ENCODE data around the gene NES. TPM values are rescaled to one million over a fixed set of nuclear protein-coding genes. Genes with fewer than 3 reads are reported as not detected.

The NES gene
- total and polyA plus RNA-seq, 2 experiments from 2014 or later: 25.0 to 95.9 TPM

DNA sequence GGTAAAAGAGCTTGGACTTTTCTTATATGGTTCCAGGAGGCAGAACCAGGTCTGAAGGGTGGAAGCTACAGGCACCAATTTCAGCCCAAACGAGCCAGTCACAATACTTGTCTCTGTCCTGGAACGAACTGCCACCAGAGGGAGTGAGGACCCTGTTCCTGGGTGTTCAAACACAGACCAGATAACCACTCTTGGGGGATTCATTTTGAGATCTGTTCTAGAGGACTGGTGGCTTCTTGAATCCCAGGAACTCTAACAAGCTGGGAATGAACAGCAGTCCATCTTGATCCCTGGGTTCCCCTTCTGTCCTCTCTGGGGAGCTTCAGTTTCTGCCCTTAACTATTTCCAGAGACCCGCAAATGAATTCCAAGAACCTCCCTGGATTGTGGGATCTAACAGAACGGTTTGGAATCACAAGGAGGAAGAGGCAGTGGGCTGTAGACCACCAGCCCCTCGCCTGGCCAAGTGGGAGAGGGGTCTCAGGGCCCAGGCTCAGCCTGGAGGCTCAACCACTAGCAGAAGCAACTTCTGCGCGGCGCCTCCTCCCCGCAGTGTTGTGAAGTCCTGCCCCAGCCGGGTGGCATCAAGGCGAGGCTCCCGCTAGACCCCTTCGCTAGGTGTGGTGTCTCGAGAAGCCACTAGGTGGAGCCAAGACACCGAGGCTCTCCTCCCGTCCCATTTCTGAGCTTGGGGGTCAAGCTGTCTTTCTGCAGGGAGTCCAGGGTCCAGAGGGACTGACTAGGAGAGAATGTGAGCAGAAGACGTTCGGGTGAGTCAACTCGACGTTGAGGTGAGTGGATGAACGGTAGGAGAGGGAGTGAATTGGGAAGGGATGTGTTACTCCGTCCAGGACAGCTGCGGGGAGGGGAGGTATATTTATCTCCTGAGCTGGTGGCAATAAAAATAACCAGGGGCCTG, 12.1 kb upstream of the NES start:
- H3K4me2 ChIP-seq: peak overlapping the region; percentile 89
- H2AFZ ChIP-seq: peak overlapping the region; percentile 93
- ATAC-seq (peak; percentile 57), DNase-seq (ENCODE audit: low spot score) (peak; percentile 95)
- Mint-ChIP-seq H3K4me3 (peak overlapping the region; percentile 67), H3K4me1 (peaks cover 55% of the 10 kb centered on the region), H3K27ac (peak overlapping the region; percentile 2; the same call in 1 of the 2 replicates), H3K36me3 (ENCODE audit: low read depth) (no peaks in the 10 kb centered on the region; the same call in 2 of the 3 replicates), H3K27me3 (ENCODE audit: insufficient read depth, low read depth, poor library complexity) (peaks cover 21% of the 10 kb centered on the region), H3K9me3 (no peaks in the 10 kb centered on the region; the same call in 2 of the 3 replicates)
- H3K4me3 ChIP-seq: peak overlapping the region; percentile 51
- peaks cover 33% of the 10 kb centered on the region for H3F3A ChIP-seq (replicated peaks; ENCODE audit: low read depth)
- peaks cover 22% of the 10 kb centered on the region for H3K27me3 ChIP-seq (ENCODE audit: insufficient read depth)
- peaks cover 46% of the 10 kb centered on the region for H3K4me1 ChIP-seq (ENCODE audit: insufficient read depth)
- no peak overlapping the region for H3K27ac ChIP-seq (ENCODE audit: low read depth)
- H3K79me2 ChIP-seq (replicated peaks; ENCODE audit: insufficient read depth): no peaks in the 10 kb centered on the region
- H4K20me1 ChIP-seq (replicated peaks; ENCODE audit: insufficient read depth): no peaks in the 10 kb centered on the region
- H3K9me2 ChIP-seq (ENCODE audit: insufficient read depth): no peaks in the 10 kb centered on the region
- H3K36me3 ChIP-seq (ENCODE audit: insufficient read depth): no peaks in the 10 kb centered on the region
- TF ChIP-seq, protein P1, sequence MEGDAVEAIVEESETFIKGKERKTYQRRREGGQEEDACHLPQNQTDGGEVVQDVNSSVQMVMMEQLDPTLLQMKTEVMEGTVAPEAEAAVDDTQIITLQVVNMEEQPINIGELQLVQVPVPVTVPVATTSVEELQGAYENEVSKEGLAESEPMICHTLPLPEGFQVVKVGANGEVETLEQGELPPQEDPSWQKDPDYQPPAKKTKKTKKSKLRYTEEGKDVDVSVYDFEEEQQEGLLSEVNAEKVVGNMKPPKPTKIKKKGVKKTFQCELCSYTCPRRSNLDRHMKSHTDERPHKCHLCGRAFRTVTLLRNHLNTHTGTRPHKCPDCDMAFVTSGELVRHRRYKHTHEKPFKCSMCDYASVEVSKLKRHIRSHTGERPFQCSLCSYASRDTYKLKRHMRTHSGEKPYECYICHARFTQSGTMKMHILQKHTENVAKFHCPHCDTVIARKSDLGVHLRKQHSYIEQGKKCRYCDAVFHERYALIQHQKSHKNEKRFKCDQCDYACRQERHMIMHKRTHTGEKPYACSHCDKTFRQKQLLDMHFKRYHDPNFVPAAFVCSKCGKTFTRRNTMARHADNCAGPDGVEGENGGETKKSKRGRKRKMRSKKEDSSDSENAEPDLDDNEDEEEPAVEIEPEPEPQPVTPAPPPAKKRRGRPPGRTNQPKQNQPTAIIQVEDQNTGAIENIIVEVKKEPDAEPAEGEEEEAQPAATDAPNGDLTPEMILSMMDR (conservative IDR thresholded peaks at IDR 0.05; ENCODE audit: low read depth in 2 of 2): peak; percentile 63 to 100
- 0 out of 2 replicates have a peak, but pooled peaks have one; percentile 19 for TF ChIP-seq CREB1 (CRISPR knock-in tag; IDR thresholded peaks at IDR 0.05; ENCODE audit: low read depth)
- TF ChIP-seq, protein P2, sequence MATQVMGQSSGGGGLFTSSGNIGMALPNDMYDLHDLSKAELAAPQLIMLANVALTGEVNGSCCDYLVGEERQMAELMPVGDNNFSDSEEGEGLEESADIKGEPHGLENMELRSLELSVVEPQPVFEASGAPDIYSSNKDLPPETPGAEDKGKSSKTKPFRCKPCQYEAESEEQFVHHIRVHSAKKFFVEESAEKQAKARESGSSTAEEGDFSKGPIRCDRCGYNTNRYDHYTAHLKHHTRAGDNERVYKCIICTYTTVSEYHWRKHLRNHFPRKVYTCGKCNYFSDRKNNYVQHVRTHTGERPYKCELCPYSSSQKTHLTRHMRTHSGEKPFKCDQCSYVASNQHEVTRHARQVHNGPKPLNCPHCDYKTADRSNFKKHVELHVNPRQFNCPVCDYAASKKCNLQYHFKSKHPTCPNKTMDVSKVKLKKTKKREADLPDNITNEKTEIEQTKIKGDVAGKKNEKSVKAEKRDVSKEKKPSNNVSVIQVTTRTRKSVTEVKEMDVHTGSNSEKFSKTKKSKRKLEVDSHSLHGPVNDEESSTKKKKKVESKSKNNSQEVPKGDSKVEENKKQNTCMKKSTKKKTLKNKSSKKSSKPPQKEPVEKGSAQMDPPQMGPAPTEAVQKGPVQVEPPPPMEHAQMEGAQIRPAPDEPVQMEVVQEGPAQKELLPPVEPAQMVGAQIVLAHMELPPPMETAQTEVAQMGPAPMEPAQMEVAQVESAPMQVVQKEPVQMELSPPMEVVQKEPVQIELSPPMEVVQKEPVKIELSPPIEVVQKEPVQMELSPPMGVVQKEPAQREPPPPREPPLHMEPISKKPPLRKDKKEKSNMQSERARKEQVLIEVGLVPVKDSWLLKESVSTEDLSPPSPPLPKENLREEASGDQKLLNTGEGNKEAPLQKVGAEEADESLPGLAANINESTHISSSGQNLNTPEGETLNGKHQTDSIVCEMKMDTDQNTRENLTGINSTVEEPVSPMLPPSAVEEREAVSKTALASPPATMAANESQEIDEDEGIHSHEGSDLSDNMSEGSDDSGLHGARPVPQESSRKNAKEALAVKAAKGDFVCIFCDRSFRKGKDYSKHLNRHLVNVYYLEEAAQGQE (IDR thresholded peaks at IDR 0.05; ENCODE audit: unreplicated experiment): no peak

DNA sequence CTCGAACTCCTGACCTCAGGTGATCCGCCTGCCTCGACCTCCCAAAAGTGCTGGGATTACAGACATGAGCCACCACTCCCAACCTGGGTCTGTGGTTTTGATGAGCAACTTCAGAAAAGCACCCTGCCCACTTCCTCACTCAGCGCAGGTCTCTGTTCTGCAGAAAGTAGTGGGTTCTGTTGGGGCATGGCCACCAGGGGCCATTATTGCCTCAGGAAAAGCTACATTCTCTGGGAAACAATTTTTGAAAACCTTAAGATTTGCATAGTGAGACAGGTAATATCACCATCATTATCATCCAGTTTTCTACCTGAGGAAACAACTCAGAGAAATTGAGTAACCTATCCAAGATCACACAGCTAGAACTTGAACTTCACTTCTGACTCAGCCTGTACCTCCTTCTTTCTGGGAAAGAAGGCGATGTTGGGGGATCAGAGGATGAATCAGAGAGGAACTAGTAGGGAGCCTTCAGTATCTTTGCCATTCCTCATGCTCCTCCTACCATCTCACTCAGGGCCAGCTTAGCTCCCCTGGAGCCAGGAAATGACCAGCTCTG, 7.1 kb upstream of the NES start:
- Histone ChIP-seq H3K9me2 (ENCODE audit: insufficient read depth) (no peaks in the 10 kb centered on the region), H3K27me3 (ENCODE audit: insufficient read depth) (no peaks in the 10 kb centered on the region), H3K4me2 (no peak overlapping the region), H4K20me1 (replicated peaks; ENCODE audit: insufficient read depth) (no peaks in the 10 kb centered on the region), H3K4me3 (no peak overlapping the region), H2AFZ (no peak overlapping the region), H3F3A (replicated peaks; ENCODE audit: low read depth) (no peaks in the 10 kb centered on the region), H3K4me1 (ENCODE audit: insufficient read depth) (peaks cover 10% of the 10 kb centered on the region), H3K36me3 (ENCODE audit: insufficient read depth) (no peaks in the 10 kb centered on the region), H3K79me2 (replicated peaks; ENCODE audit: insufficient read depth) (no peaks in the 10 kb centered on the region), H3K27ac (ENCODE audit: low read depth) (no peak overlapping the region)
- Mint-ChIP-seq H3K4me3 (no peak overlapping the region), H3K27me3 (ENCODE audit: insufficient read depth, low read depth, poor library complexity) (peaks cover 7% of the 10 kb centered on the region), H3K27ac (no peak overlapping the region), H3K9me3 (no peaks in the 10 kb centered on the region; the same call in 2 of the 3 replicates), H3K4me1 (peaks cover 26% of the 10 kb centered on the region), H3K36me3 (ENCODE audit: low read depth) (no peaks in the 10 kb centered on the region; the same call in 2 of the 3 replicates)
- DNase-seq (ENCODE audit: low spot score) (no peak), ATAC-seq (no peak)
- TF ChIP-seq, protein P1 (conservative IDR thresholded peaks at IDR 0.05; ENCODE audit: low read depth in 2 of 2): peak; percentile 46 to 60
- TF ChIP-seq POLR2AphosphoS5 (IDR thresholded peaks at IDR 0.05; ENCODE audit: low read depth) (no peak), EZH2phosphoT487 (IDR thresholded peaks at IDR 0.05; ENCODE audit: unreplicated experiment) (no peak)
- TF ChIP-seq, protein P2 (IDR thresholded peaks at IDR 0.05; ENCODE audit: unreplicated experiment): no peak
